ENCODE measurements around the gene PRAF2. TPM values are rescaled to one million over a fixed set of nuclear protein-coding genes. Genes with fewer than 3 reads are reported as not detected.
A peak's percentile ranks its signal among the peaks of the same experiment; 100 is the strongest.

PRAF2 gene
- 9.4 TPM for total RNA-seq (ENCODE audit: insufficient read depth, low replicate concordance)

- peak; percentile 95 for DNase-seq (ENCODE audit: low spot score)
These were observed at the start of gene PRAF2 for GRCh38 chrX:49073601-49074575. Gene PRAF2 (minus strand): TSS chrX:49074002. CDS start chrX:49073987, 15 bp downstream.

GRCh38 chrX:49122499-49122898 is 48.7 kb upstream of the PRAF2 start:
- DNase-seq (ENCODE audit: low spot score): no peak

- DNase-seq (ENCODE audit: low spot score): no peak
These were observed 46.3 kb upstream of the PRAF2 start for GRCh38 chrX:49120091-49120490.

DNA sequence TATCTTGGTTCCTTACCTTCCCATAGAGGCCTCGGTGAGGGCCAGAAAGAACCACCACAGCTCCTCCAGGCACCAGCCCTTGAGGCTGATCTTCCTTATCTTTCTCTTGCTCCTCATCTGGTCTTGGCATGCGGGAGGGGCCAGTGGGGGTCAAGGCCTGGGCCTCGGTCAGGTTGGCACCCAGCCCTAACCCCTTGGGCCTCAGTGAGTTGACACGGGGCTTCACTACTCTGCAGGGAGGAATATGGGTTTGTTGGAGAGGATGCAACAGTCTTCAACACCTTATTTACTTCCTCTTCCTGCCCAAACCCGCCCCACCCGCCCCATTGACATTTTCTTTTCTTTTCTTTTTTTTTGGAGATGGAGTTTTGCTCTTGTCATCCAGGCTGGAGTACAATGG is 43.8 kb upstream of the PRAF2 start:
- no peak for DNase-seq (ENCODE audit: low spot score)

GRCh38 chrX:49116716-49117115 is 42.9 kb upstream of the PRAF2 start:
- DNase-seq (ENCODE audit: low spot score): no peak

DNA sequence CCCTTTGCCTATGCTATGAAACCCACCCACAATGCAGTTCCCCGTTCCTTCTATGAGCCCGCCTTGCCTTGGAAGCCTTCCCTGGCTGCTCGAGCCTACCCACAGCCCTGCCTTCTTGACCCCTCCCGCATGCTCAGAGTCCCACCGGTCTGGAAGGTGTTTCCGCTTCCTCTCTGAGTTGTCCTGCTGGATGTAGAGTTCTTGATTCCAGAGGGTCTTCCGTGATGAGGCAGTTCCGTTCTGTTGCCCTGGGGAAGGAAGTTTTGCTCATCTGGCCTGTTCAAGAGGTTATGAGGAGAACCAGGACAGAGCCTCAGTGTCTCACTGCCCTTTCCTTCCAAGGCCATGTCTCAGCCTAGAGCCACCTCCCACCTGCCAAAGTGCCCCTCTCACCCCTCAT is 42.3 kb upstream of the PRAF2 start:
- DNase-seq (ENCODE audit: low spot score): no peak

- DNase-seq (ENCODE audit: low spot score): no peak
These were observed 38.0 kb upstream of the PRAF2 start for GRCh38 chrX:49111791-49112190.

DNA sequence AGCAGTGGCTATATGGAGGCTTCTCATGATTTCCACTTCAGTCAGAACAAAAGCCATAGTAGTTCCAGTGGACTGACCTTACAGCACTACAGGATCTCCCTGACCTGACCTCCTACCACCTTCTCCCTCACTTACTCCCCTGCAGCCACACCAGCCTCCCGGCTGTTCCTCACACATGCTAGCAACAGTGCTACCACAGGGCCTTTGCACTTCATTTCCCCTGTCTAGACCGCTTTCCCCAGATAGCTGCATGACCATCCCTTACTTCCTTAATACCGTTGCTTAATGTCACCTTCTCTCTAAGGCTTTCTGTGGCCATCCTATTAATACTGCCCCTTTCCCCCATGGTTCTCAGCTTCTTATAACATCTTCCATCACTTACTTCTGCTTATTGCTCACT is 36.6 kb upstream of the PRAF2 start:
- no peak for DNase-seq (ENCODE audit: low spot score)

- DNase-seq (ENCODE audit: low spot score): no peak
These were observed 34.8 kb upstream of the PRAF2 start for GRCh38 chrX:49108641-49109040.

DNA sequence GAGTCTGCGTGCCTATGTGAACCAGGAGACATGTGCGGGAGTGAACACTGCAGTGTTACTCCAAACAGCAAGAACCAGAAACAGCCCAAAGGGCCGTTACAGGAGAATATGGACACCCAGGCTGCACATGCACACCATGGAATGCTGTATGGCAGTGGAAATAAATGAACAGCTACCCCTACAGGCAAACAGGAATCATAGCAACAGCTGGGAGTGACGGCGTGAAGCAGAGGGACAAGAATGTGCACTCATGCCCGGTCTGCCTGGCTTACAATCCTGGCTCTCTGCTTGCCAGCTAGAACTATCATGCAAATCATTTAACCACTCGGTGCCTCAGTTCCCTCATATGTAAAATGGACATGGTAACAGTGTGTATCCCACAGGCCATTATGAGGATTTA is 33.1 kb upstream of the PRAF2 start:
- peak; percentile 29 for DNase-seq (ENCODE audit: low spot score)

GRCh38 chrX:49106296-49106695 is 32.5 kb upstream of the PRAF2 start:
- DNase-seq (ENCODE audit: low spot score): no peak

- no peak for DNase-seq (ENCODE audit: low spot score)
These were observed 29.8 kb upstream of the PRAF2 start for GRCh38 chrX:49103637-49104036.

GRCh38 chrX:49102190-49102589 is 28.4 kb upstream of the PRAF2 start:
- DNase-seq (ENCODE audit: low spot score): no peak

DNA sequence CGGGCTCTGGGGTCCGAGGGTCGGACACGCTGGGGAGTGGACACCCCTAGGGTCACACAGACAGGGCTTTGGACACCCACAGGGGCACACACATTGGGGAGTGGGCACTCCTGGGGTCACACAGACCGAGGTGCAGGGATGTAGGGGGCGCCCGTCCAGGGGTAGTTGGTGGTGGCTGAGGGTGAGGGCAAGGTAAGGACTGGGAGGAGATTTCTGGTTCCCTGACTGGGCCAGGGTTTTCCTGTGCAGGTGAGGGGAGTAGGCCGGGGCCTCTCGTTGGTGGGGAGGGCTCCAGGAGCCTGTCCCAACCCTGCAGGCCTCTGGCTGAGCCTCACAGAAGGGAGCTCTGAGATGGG is 27.8 kb upstream of the PRAF2 start:
- no peak for DNase-seq (ENCODE audit: low spot score)

- DNase-seq (ENCODE audit: low spot score): peak; percentile 95
These were observed 27.2 kb upstream of the PRAF2 start for GRCh38 chrX:49100704-49101628.

- no peak for DNase-seq (ENCODE audit: low spot score)
These were observed 22.6 kb upstream of the PRAF2 start for GRCh38 chrX:49096419-49096818.

DNA sequence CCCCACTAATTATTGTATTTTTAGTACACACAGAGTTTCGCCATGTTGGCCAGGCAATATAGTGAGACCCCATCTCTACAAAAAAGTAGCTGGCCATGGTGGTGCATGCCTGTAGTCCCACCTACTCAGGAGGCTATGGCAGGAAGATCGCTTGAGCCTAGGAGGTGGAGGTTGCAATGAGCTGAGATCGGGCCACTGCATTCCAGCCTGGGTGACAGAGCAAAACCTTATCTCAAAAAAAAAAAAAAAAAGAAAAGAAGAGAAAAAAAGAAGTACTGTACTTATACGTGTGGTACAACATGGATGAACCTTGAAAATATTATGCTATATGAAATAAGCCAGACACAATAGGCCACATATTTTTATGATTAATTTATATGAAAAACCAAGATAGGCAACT is 15.8 kb upstream of the PRAF2 start:
- DNase-seq (ENCODE audit: low spot score): no peak

DNA sequence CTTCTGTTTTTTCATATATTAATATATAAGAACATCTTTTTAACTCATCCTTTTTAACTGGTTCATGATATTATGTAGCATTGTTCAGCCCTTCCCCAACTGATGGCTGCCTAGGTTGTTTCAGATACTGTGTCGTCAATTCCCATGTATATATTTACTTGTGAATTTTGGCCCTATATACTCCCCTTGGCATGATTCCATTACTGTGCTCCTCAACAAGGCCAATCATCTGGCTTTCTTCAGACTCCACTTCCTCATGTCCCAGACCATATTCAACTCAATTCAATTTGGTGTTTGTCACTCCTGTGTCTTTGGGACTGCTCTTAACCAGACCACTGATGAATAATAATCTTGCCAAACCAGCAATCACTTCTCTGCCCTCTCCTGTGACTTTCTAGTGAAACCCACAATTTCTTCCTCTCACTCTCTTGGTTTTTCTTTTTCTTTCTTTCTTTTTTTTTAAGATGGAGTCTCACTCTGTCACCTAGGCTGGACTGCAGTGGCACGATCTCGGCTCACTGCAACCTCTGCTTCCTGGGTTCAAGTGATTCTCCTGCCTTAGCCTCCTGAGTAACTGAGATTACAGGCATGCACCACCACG is 8.6 kb upstream of the PRAF2 start:
- DNase-seq (ENCODE audit: low spot score): no peak

GRCh38 chrX:49079489-49080428 is 6.0 kb upstream of the PRAF2 start, which contains the start of gene WDR45:
Gene WDR45 (minus strand): TSS chrX:49079887. CDS start chrX:49078095, 1,792 bp downstream.
- DNase-seq (ENCODE audit: low spot score): peak; percentile 76

GRCh38 chrX:49077941-49078340 is 4.1 kb upstream of the PRAF2 start:
- no peak for DNase-seq (ENCODE audit: low spot score)

- DNase-seq (ENCODE audit: low spot score): no peak
These were observed 1.5 kb upstream of the PRAF2 start for GRCh38 chrX:49075347-49075746.
